ENCODE data around the gene FAM200B. TPM values are rescaled to one million over a fixed set of nuclear protein-coding genes. Genes with fewer than 3 reads are reported as not detected.
"Not testable (repeated sequence)": the region's sequence is repeated elsewhere in the genome, so short reads cannot be mapped to it uniquely, and the experiment has no call there.

FAM200B gene
- total RNA-seq, 1 donor from 2014 or later: 42.1 TPM

DNA sequence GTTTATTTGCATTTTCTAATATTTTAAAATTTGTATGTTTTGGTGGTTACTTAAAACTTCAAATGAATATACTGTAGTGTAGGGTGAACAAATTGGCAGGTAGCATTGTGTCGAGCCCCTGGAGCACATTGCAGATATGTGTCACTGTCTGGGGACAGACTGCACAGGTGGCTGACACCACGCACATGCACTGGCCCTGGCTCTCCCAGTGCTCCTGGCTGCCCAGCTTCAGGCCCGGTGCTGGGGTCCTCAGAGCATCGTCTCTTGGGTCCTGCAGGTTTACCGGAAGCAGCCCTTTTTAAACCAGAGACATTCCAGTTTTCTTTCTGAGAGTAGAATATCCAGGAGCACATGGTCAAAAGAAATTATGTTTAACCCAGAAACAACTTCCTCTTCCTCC, 36.8 kb downstream of the FAM200B start:
- Histone ChIP-seq H3K4me3 (ENCODE audit: low read depth, low read length) (no peak overlapping the region), H3K36me3 (ENCODE audit: control insufficient read depth, insufficient read depth, low read length) (no peaks in the 10 kb centered on the region), H3K27me3 (ENCODE audit: control insufficient read depth, insufficient read depth, low read length) (no peaks in the 10 kb centered on the region)
- TF ChIP-seq, protein P1, sequence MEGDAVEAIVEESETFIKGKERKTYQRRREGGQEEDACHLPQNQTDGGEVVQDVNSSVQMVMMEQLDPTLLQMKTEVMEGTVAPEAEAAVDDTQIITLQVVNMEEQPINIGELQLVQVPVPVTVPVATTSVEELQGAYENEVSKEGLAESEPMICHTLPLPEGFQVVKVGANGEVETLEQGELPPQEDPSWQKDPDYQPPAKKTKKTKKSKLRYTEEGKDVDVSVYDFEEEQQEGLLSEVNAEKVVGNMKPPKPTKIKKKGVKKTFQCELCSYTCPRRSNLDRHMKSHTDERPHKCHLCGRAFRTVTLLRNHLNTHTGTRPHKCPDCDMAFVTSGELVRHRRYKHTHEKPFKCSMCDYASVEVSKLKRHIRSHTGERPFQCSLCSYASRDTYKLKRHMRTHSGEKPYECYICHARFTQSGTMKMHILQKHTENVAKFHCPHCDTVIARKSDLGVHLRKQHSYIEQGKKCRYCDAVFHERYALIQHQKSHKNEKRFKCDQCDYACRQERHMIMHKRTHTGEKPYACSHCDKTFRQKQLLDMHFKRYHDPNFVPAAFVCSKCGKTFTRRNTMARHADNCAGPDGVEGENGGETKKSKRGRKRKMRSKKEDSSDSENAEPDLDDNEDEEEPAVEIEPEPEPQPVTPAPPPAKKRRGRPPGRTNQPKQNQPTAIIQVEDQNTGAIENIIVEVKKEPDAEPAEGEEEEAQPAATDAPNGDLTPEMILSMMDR (IDR thresholded peaks at IDR 0.05; ENCODE audit: insufficient read depth, low read length, poor library complexity, severe bottlenecking): no peak
- no peak for DNase-seq (ENCODE audit: low read depth)

DNA sequence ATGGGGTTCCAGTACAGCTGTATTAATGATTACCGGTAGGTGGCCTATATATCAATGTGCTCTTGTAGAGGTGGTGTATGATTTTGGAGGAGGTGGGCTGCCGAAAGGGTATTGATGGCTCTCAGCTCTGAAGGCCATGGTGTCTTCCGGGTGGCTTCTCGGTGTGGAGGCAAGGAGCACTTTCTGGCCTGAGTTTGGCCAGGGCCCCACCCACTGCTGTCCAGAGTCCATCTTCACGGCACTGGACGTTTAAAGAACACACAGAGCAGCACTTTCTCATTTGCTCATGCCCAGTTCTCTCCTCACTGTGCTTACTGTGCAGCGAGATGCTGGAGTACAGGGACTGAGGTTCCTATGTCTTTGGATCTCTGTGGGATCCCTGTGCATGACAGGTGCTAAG, 37.3 kb downstream of the FAM200B start:
- DNase-seq (ENCODE audit: low read depth): no peak
- Histone ChIP-seq H3K27me3 (ENCODE audit: control insufficient read depth, insufficient read depth, low read length) (no peaks in the 10 kb centered on the region), H3K36me3 (ENCODE audit: control insufficient read depth, insufficient read depth, low read length) (no peaks in the 10 kb centered on the region), H3K4me3 (ENCODE audit: low read depth, low read length) (no peak overlapping the region)
- TF ChIP-seq, protein P1 (IDR thresholded peaks at IDR 0.05; ENCODE audit: insufficient read depth, low read length, poor library complexity, severe bottlenecking): no peak

DNA sequence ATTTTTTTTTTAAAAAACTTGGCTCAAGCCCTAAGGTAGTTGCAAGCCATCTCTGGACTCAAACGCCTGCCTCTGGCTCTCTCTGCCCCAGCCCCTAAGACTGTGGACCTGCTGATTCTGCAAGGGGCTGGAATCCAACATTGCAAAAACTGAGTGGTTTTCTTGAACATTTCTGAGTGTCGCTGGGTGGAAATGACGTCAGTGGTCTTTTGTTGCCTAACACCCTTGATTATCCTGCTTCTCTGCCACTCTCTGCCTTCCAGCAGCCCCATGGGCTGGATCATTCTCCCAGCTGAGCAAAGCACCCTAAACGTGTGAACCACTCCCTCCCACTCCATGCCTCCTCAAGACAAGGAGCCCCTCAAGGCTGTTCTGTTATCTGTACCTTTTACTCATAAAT, 37.9 kb downstream of the FAM200B start:
- Histone ChIP-seq H3K27me3 (ENCODE audit: control insufficient read depth, insufficient read depth, low read length) (no peaks in the 10 kb centered on the region), H3K4me3 (ENCODE audit: low read depth, low read length) (no peak overlapping the region), H3K36me3 (ENCODE audit: control insufficient read depth, insufficient read depth, low read length) (no peaks in the 10 kb centered on the region)
- no peak for DNase-seq (ENCODE audit: low read depth)
- TF ChIP-seq, protein P1 (IDR thresholded peaks at IDR 0.05; ENCODE audit: insufficient read depth, low read length, poor library complexity, severe bottlenecking): no peak

DNA sequence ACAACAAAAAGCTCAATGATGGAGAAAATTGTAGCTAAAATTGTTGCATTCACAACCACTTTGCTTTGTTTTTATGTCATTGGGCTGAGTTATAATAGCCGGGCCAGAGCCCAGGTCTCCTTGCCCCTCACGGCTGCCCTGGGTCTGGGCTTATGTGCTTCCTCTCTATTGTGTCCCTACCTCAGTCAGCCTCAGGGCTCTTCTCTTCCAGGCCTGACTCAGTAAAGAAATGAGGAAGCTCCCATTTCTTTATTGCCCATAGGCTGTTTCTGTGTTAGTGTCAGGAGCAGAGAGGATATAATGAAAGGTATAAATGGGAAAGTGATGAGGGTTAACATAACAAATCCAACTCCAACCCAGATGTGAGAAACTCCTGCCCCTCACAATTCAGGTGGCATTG, 39.2 kb downstream of the FAM200B start:
- DNase-seq (ENCODE audit: low read depth): no peak
- Histone ChIP-seq H3K36me3 (ENCODE audit: control insufficient read depth, insufficient read depth, low read length) (no peaks in the 10 kb centered on the region), H3K4me3 (ENCODE audit: low read depth, low read length) (no peak overlapping the region), H3K27me3 (ENCODE audit: control insufficient read depth, insufficient read depth, low read length) (no peaks in the 10 kb centered on the region)
- TF ChIP-seq, protein P1 (IDR thresholded peaks at IDR 0.05; ENCODE audit: insufficient read depth, low read length, poor library complexity, severe bottlenecking): no peak

DNA sequence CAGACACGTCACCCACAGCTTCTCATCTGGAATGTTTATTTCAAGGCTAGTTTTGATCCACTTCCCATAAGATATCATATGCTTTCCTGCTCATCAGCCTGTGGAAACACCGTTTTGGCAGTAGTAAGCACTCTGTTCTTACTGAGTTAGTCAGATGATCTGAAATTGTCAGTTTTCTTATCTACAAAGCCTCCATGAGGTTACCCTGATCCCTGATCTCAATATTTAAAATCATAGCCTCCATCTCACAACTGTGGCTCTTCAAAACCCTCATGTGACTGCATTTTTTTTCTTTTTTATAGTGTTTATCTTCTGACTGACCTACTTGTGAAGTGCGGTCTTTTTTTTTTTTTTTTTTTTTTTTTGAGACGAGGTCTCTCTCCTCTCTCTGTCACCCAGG, 44.0 kb downstream of the FAM200B start:
- Histone ChIP-seq H3K27me3 (ENCODE audit: control insufficient read depth, insufficient read depth, low read length) (no peaks in the 10 kb centered on the region), H3K36me3 (ENCODE audit: control insufficient read depth, insufficient read depth, low read length) (no peaks in the 10 kb centered on the region), H3K4me3 (ENCODE audit: low read depth, low read length) (no peak overlapping the region)
- DNase-seq (ENCODE audit: low read depth): no peak
- TF ChIP-seq, protein P1 (IDR thresholded peaks at IDR 0.05; ENCODE audit: insufficient read depth, low read length, poor library complexity, severe bottlenecking): no peak

DNA sequence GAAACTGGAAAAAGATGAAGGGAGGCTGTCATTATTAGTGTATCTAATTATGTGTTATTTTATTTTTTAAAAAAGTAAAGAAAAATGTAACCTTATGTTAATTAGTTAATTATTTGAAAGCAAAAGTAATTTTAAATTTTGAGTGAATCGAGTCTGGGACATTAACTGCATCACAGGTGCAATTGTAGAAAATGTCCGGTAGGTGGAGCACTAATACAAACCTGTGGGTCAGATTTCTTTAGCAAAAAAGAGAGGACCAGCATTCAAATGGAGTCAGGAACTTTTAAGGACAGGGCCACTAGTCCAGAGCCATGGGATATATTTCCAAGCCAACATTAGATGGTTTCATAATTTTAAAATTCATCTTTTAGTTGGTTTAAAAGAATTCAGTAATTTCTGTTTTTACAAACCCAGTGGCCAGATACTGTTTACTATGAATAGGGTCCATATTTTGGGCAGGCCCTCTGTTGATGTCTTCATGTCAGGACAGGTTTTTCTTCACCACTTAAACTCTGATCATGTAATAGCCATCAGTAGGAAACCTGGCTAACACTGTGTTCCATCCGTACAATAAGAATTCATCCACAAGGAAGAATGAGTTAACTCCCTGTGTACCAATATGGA, 48.4 kb downstream of the FAM200B start:
- Histone ChIP-seq H3K36me3 (ENCODE audit: control insufficient read depth, insufficient read depth, low read length) (no peaks in the 10 kb centered on the region), H3K27me3 (ENCODE audit: control insufficient read depth, insufficient read depth, low read length) (no peaks in the 10 kb centered on the region), H3K4me3 (ENCODE audit: low read depth, low read length) (no peak overlapping the region)
- no peak for DNase-seq (ENCODE audit: low read depth)
- TF ChIP-seq, protein P1 (IDR thresholded peaks at IDR 0.05; ENCODE audit: insufficient read depth, low read length, poor library complexity, severe bottlenecking): peak; percentile 70

DNA sequence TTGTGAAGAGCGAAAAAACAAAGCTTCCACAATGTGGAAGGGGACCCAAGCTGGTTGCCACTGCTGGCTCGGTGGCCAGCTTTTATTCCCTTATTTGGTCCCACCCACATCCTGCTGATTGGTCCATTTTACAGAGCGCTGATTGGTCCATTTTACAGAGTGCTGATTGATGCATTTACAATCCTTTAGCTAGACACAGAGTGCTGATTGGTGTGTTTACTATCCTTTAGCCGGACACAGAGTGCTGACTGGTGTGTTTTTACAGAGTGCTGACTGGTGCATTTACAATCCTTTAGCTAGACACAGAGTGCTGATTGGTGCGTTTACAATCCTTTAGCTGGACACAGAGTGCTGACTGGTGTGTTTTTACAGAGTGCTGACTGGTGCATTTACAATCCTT, 51.4 kb downstream of the FAM200B start:
- not testable (repeated sequence) for H3K36me3 ChIP-seq (ENCODE audit: control insufficient read depth, insufficient read depth, low read length); H3K4me3 ChIP-seq (ENCODE audit: low read depth, low read length); DNase-seq (ENCODE audit: low read depth); H3K27me3 ChIP-seq (ENCODE audit: control insufficient read depth, insufficient read depth, low read length)
